HG02885 (cell line): ENCODE data around the gene DMD.
"Not testable (repeated sequence)": the region's sequence is repeated elsewhere in the genome, so short reads cannot be mapped to it uniquely, and the experiment has no call there.

ENCODE experiments used
- ATAC-seq: cut with Tn5 transposase; IDR thresholded peaks from one replicate; pipeline ENCODE4 v1.9.1; 2021; ENCODE audit warnings: mild to moderate bottlenecking; ENCODE audit not compliant: unreplicated experiment, poor library complexity

DMD gene

DNA sequence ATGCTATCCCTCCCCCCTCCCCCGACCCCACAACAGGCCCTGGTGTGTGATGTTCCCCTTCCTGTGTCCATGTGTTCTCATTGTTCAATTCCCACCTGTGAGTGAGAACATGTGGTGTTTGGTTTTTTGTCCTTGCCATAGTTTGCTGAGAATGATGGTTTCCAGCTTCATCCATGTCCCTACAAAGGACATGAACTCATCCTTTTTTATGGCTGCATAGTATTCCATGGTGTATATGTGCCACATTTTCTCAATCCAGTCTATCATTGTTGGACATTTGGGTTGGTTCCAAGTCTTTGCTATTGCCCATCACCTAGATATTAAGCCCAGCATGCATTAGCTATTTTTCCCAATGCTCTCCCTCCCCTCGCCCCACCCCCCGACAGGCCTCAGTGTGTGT lies 1627.5 kb downstream of the DMD start:
- ATAC-seq = not testable (repeated sequence)

GRCh38 chrX:31580726-31581125 lies 1630.6 kb downstream of the DMD start:
- ATAC-seq = no peak

DNA sequence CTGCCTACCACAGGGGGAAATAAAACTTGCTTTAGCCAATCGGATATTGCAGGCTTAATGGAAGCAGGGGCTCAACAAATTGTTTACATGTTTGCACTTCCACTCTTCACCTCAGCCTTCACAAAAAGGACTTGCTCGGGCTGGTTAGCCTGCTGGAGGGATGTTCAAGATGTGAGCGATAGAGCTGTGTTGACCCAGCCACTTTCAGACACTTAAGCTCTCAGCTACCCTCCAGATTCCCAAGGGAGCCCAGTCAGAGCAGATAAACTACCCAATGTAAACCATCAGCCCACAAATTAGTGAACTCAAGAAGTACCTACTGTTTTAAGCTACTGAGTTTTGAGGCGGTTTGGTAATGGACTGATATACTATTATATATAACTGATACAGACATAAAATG lies 1631.1 kb downstream of the DMD start:
- ATAC-seq = no peak

- ATAC-seq = no peak
These were observed 1639.0 kb downstream of the DMD start for GRCh38 chrX:31572360-31572759.

DNA sequence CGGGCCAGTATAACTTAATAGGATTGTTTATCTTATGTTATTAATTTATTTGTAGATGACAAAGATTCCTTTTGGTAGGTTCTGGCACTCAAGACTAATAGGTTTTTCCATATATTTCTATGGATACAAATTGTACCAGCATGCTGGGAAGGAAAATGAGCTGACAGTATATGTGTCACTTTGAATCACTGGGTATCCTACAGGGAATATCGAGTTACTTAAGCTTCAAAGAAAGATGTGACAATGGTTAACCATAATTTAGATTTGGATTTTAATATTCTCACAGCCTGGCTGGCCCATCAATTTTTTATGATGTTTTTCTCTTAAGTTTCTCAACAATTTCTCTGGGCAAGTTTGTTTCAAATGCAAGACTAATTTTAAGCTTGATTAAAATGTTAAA lies 1640.7 kb downstream of the DMD start:
- no peak for ATAC-seq

- no peak for ATAC-seq
These were observed 1647.6 kb downstream of the DMD start for GRCh38 chrX:31563792-31564191.

GRCh38 chrX:31555506-31555905 lies 1655.8 kb downstream of the DMD start:
- ATAC-seq = no peak

GRCh38 chrX:31551913-31552312 lies 1659.4 kb downstream of the DMD start:
- no peak for ATAC-seq

GRCh38 chrX:31550158-31550557 lies 1661.2 kb downstream of the DMD start:
- no peak for ATAC-seq

GRCh38 chrX:31547816-31548215 lies 1663.5 kb downstream of the DMD start:
- no peak for ATAC-seq

DNA sequence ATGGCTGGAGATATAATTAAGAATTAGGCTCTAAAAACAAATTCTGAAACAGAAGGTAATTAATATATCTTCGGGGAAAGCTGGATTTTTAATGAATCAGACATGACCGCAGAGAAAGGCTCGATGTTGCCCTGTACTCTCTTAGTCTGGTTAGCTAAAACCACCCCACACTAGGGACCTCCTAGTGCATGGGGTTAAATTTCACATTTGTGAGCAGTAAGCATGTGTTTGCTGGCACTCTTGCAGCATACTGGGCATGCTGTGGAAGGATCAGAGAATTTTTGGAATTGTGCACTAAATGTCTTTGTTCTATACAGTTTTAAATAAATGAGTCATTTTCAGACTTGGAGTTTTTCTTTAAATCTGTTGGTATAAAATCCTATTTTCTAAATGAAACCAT lies 1663.9 kb downstream of the DMD start:
- no peak for ATAC-seq

DNA sequence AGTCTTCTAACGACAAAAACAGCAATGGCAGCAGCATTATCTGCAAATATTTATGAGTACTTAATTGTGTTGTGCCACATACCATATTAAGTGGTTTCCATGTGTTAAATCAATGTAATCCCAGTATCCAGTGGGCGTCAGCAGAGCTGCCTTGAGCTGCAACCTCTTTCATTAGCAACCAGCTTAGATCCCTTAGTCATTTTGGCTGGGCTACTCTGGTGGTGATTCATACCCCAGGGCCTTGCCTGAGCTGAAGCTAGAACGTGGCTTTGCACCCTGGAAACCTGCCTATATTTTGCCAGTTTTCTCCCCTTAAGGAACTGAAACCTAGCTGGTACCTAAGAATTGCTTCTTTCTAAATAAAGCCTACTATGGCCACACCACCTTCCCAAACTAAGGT lies 1665.2 kb downstream of the DMD start:
- no peak for ATAC-seq

GRCh38 chrX:31545726-31546125 lies 1665.6 kb downstream of the DMD start:
- no peak for ATAC-seq

DNA sequence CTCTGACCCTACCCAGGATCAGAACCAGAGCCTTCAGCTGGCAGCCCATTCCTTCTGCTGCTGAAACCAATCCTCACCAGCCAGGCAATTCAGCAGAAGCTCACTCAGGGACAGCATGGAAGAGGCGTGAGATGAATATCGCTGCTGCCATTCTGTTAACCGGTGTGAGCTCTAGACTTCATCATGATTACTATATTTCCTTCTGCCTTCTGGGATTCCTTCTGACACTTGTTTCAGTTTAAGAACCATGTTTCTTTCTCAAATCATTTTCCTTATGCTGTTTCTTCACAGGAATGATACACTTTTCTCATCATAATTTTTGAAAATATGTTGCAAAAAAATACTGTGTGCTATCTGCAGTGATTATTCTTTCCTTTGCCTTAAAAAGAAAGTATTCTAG lies 1666.2 kb downstream of the DMD start:
- no peak for ATAC-seq

DNA sequence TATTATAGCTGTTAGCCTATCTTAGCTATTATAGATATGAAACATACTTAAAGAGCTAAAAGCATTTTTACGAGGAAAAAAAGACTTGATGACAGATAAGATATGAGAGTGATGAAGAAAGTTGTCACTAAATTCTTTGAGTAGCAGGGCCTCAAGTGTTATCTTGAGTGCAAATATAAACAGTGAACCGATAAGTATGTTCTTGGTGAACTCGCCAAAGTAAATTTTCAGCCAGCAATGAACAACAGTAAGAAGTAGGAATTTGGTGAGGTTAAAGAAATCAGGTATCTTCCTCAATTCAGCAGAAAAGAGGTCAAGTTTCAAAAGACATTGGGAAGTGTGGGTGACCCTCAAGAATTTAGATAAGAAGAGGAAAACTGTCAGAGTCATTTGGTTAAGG lies 1667.7 kb downstream of the DMD start:
- ATAC-seq = no peak

DNA sequence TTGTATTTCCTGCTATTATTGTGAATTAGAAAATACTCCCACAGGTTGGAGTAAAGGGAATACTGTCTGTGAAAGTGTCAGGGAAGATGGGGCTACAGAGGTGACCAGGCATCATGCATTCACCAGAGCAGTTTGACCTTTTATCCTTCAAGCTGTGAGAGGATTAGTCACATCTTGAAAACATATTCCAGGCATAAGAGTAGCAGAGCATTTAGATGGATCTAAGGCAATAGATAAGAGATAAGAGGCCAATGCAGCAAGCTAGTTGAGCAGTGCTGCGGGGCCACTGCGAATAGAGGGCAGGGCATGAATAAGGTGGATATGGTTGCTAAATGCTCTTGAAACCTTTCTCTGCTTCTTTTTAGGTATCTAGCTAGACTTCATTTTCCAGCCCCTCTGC lies 1668.8 kb downstream of the DMD start:
- no peak for ATAC-seq

DNA sequence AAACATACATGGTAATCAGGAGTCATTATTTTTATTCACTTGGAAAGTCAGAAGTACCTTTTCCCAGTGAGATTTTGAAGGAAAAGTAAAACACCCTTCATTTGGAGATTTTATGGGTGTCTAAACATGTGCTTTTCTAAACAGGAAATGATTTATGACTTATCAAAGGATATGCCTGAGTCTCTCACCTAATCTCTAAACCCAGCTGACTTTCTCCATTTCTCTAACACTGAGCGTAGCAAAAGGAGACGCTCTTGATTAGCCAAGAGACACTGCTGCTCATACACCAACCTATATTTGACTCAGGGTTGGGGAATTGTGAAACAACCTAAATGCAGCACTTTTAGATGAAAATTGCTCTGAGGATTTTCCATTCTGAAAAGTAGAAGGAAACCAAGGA lies 1671.0 kb downstream of the DMD start:
- no peak for ATAC-seq

DNA sequence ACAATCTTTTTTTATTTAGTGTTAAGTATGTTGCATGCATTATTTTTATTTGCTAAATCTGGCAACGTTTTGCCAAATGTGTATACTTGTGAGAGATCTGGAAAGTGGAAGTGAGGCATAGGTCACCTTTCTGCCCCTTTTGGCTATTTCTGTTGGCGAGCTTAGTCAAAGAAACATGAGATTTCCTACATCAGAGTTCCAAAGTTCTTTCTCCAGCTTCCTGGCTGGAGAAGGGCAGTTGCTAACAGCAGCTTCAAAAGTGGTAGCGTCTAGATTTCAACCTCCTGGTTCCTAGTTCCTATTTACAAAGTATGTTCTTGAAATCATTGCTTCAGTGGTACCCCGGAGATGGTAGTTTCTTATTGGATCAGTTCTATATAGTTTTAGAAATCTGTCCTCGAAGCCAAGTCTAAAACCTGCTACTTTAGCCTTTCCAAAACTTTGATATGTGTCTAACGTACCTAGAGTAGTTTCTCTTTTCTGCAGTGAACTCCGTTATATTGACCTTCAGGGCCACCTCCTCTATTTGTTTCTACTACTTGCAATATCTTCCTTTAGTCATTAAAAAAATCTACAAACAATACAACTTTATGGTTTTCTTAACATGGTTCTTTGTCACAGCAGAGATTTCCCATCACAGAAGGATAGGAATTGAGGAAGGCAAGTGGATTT lies 1683.8 kb downstream of the DMD start:
- no peak for ATAC-seq

DNA sequence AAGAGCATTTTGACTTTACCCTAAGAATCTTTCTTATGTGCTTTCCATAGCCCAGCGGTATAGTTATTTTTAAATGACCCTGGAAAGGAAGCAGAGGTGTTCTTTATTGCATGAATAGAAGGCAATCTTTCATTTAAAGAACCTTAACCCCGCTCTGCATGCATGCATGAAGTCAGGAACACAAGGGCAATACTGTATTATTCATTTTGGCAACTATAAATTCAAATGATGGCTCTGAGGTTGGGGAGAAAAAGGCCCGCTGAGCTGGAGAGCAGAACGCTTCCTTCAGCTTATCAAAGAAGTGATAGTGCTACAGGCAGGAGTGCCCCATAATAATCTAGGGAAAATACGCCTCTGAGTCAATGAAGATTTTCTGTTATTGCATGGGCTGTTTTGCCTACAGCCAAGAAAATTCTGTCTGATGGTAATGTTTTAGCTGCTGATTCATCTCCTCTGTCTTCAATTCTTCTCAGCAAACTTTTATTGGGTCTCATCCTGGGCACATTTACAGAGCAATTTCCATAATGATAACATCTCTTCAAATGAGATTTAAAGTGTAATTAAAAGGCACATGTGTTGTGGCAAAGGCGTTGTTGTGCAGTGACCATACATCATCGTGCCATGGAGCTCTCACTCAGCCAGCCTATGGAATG lies 1687.3 kb downstream of the DMD start:
- no peak for ATAC-seq

- no peak for ATAC-seq
These were observed 1688.6 kb downstream of the DMD start for GRCh38 chrX:31522760-31523159.

- no peak for ATAC-seq
These were observed 1689.4 kb downstream of the DMD start for GRCh38 chrX:31521941-31522340.

- ATAC-seq = no peak
These were observed 1694.8 kb downstream of the DMD start for GRCh38 chrX:31516527-31516926.
